ENCODE data around the gene EPHA8. TPM values are rescaled to one million over a fixed set of nuclear protein-coding genes. Genes with fewer than 3 reads are reported as not detected.

The EPHA8 gene
- total and polyA plus RNA-seq, 2 of the 4 experiments (the other 2 are of a cell fraction), result not detected

DNA sequence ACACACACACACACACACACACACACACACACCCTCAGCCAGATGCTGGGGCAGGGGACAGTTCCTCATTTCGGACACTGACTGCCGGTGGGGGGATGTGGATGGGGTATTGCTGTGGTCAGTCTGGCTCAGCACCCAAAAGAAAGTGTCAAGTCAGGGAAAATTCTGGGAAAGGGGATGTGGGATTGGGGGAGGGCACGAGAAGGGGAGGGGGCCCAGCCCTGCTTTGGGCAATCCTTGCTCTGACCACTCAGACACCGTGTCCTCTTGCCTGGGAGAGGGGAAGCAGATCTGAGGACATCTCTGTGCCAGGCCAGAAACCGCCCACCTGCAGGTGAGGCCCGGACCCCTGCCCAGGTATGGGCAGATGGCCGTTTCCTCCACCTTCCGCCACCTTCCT lies 80.1 kb downstream of the EPHA8 start, which contains the start of gene C1QC:
TSS of gene C1QC (plus strand) at position 253 of the 400 bp plus-strand sequence. CDS start 391 bp downstream, outside the sequence.
- POLR2A ChIA-PET (ENCODE audit: unreplicated experiment), result no interaction called here

More for the DNA sequence above, 80.1 kb downstream of the EPHA8 start, which contains the start of gene C1QC:
- no peak within 1 kb of the TSS for H3K9ac ChIP-seq (ENCODE audit: low read depth, low read length)
- dilution Hi-C loops (cut with HindIII; ENCODE audit: low sequenced_read_pairs, unreplicated experiment), result no loop called here
- H3K9me1 ChIP-seq (ENCODE audit: insufficient read depth, low read length), result no peaks in the 10 kb centered on the region
- no peak within 1 kb of the TSS for H2AK9ac ChIP-seq (replicated peaks; ENCODE audit: low read depth, low read length, poor library complexity)
- H3K36me3 ChIP-seq (ENCODE audit: control insufficient read depth, insufficient read depth, low read length), result no peaks in the 10 kb centered on the region
- WGBS, 2 experiments (ENCODE audit: extremely low coverage in 2 of 2, insufficient read length in 1 of 2), result no CpG with 5 or more reads among the region's 8 CpGs
- H3K56ac ChIP-seq (ENCODE audit: extremely low read depth, insufficient read depth, low read length), result no peak within 1 kb of the TSS
- H2BK5ac ChIP-seq (ENCODE audit: low read depth, low read length, poor library complexity, severe bottlenecking), result no peak within 1 kb of the TSS
- H2BK20ac ChIP-seq (ENCODE audit: low read depth, low read length), result no peak within 1 kb of the TSS
- H4K5ac ChIP-seq (ENCODE audit: low read depth, low read length), result no peak within 1 kb of the TSS
- in situ Hi-C loops (cut with MboI; ENCODE audit: low sequenced_read_pairs), result no loop called here
- H3K4me2 ChIP-seq (ENCODE audit: low read depth, low read length), result no peak within 1 kb of the TSS
- CTCF ChIA-PET, result no interaction called here
- H4K91ac ChIP-seq (ENCODE audit: insufficient read depth, low read depth, low read length), result no peak within 1 kb of the TSS
- no peak within 1 kb of the TSS for H2AFZ ChIP-seq (replicated peaks; ENCODE audit: low read length, poor library complexity)
- H3K14ac ChIP-seq (replicated peaks; ENCODE audit: low read depth, low read length), result no peak within 1 kb of the TSS
- H3K4ac ChIP-seq (ENCODE audit: low read depth, low read length), result no peak within 1 kb of the TSS
- intact Hi-C loops (cut with micrococcal nuclease), result loop anchor here (10.0 kb wide), 1 partner anchor 539 kb away; no protein-coding TSS in a partner anchor
- H3K18ac ChIP-seq (ENCODE audit: low read depth, low read length), result no peak within 1 kb of the TSS
- peaks cover 40% of the 10 kb centered on the region for H3K27me3 ChIP-seq (ENCODE audit: control insufficient read depth, insufficient read depth, low read length)
- DNase-seq (no peak), ATAC-seq (ENCODE audit: low read depth) (no peak)
- H4K20me1 ChIP-seq (ENCODE audit: insufficient read depth, low read length), result peaks cover 5% of the 10 kb centered on the region
- no peak within 1 kb of the TSS for H2BK15ac ChIP-seq (ENCODE audit: low read depth, low read length)
- peaks cover 2% of the 10 kb centered on the region; the same call in 1 of the 2 replicates for H3K4me1 ChIP-seq (ENCODE audit: control insufficient read depth, insufficient read depth, low read length)
- H3K4me3 ChIP-seq (ENCODE audit: insufficient read depth, low read depth, low read length), result no peak within 1 kb of the TSS
- TF ChIP-seq SMC3 (IDR thresholded peaks at IDR 0.05; ENCODE audit: low read depth, low read length), result no peak
- peak; percentile 34; the same call in 1 of the 2 replicates for TF ChIP-seq MAFK (IDR thresholded peaks at IDR 0.05; ENCODE audit: low read depth, low read length)
- no peaks in the 10 kb centered on the region for H3K79me1 ChIP-seq (ENCODE audit: low read depth in 1 of 2, low read length in 2 of 2)
- no peak within 1 kb of the TSS for H3K23ac ChIP-seq (ENCODE audit: low read depth, low read length)
- H2BK120ac ChIP-seq (ENCODE audit: low read depth, low read length), result no peak within 1 kb of the TSS
- H4K8ac ChIP-seq (ENCODE audit: low read depth in 2 of 2, low read length in 2 of 2), result no peak within 1 kb of the TSS
- 0 out of 2 replicates have a peak within 1 kb of the TSS, but pooled peaks have one; percentile 18 for H2AK5ac ChIP-seq (ENCODE audit: low read depth, low read length)
- H3K9me3 ChIP-seq (ENCODE audit: control insufficient read depth, insufficient read depth, low read length), result no peaks in the 10 kb centered on the region
- H3K27ac ChIP-seq (ENCODE audit: insufficient read depth, low read length), result no peak within 1 kb of the TSS
- no TSS peak for BruUV-seq (replicated peaks)
